ENCODE data around the gene ADM2. TPM values are rescaled to one million over a fixed set of nuclear protein-coding genes. Genes with fewer than 3 reads are reported as not detected.

The ADM2 gene
- total and polyA plus RNA-seq, 2 of the 13 experiments (the other 11 are each of a cell fraction or from before 2014, with no cell fraction given), result 1.2 to 3.0 TPM

GRCh38 chr22:50529897-50530579 lies 48.7 kb downstream of the ADM2 start, which contains the start of gene TYMP (continued):
- TF ChIP-seq, protein P1, sequence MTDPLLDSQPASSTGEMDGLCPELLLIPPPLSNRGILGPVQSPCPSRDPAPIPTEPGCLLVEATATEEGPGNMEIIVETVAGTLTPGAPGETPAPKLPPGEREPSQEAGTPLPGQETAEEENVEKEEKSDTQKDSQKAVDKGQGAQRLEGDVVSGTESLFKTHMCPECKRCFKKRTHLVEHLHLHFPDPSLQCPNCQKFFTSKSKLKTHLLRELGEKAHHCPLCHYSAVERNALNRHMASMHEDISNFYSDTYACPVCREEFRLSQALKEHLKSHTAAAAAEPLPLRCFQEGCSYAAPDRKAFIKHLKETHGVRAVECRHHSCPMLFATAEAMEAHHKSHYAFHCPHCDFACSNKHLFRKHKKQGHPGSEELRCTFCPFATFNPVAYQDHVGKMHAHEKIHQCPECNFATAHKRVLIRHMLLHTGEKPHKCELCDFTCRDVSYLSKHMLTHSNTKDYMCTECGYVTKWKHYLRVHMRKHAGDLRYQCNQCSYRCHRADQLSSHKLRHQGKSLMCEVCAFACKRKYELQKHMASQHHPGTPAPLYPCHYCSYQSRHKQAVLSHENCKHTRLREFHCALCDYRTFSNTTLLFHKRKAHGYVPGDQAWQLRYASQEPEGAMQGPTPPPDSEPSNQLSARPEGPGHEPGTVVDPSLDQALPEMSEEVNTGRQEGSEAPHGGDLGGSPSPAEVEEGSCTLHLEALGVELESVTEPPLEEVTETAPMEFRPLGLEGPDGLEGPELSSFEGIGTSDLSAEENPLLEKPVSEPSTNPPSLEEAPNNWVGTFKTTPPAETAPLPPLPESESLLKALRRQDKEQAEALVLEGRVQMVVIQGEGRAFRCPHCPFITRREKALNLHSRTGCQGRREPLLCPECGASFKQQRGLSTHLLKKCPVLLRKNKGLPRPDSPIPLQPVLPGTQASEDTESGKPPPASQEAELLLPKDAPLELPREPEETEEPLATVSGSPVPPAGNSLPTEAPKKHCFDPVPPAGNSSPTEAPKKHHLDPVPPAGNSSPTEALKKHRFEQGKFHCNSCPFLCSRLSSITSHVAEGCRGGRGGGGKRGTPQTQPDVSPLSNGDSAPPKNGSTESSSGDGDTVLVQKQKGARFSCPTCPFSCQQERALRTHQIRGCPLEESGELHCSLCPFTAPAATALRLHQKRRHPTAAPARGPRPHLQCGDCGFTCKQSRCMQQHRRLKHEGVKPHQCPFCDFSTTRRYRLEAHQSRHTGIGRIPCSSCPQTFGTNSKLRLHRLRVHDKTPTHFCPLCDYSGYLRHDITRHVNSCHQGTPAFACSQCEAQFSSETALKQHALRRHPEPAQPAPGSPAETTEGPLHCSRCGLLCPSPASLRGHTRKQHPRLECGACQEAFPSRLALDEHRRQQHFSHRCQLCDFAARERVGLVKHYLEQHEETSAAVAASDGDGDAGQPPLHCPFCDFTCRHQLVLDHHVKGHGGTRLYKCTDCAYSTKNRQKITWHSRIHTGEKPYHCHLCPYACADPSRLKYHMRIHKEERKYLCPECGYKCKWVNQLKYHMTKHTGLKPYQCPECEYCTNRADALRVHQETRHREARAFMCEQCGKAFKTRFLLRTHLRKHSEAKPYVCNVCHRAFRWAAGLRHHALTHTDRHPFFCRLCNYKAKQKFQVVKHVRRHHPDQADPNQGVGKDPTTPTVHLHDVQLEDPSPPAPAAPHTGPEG (CRISPR knock-in tag; IDR thresholded peaks at IDR 0.05), result peak; percentile 64; the same call in 1 of the 2 replicates
- TF ChIP-seq ZNF275 (CRISPR knock-in tag; IDR thresholded peaks at IDR 0.05; ENCODE audit: borderline replicate concordance) (peak; percentile 70; the same call in 1 of the 2 replicates), ZNF713 (CRISPR knock-in tag; IDR thresholded peaks at IDR 0.05) (no peak), TFE3 (CRISPR knock-in tag; IDR thresholded peaks at IDR 0.05) (0 out of 2 replicates have a peak, but pooled peaks have one; percentile 43), LBX2 (CRISPR knock-in tag; IDR thresholded peaks at IDR 0.05; ENCODE audit: borderline replicate concordance) (no peak), ARHGAP35 (CRISPR knock-in tag; IDR thresholded peaks at IDR 0.05; ENCODE audit: borderline replicate concordance) (no peak), ZNF703 (CRISPR knock-in tag; IDR thresholded peaks at IDR 0.05; ENCODE audit: borderline replicate concordance) (peak; percentile 77; the same call in 1 of the 2 replicates), MED8 (CRISPR knock-in tag; IDR thresholded peaks at IDR 0.05; ENCODE audit: insufficient replicate concordance) (peak; percentile 37), ATM (IDR thresholded peaks at IDR 0.05; ENCODE audit: borderline replicate concordance) (no peak)
- TF ChIP-seq, protein P2, sequence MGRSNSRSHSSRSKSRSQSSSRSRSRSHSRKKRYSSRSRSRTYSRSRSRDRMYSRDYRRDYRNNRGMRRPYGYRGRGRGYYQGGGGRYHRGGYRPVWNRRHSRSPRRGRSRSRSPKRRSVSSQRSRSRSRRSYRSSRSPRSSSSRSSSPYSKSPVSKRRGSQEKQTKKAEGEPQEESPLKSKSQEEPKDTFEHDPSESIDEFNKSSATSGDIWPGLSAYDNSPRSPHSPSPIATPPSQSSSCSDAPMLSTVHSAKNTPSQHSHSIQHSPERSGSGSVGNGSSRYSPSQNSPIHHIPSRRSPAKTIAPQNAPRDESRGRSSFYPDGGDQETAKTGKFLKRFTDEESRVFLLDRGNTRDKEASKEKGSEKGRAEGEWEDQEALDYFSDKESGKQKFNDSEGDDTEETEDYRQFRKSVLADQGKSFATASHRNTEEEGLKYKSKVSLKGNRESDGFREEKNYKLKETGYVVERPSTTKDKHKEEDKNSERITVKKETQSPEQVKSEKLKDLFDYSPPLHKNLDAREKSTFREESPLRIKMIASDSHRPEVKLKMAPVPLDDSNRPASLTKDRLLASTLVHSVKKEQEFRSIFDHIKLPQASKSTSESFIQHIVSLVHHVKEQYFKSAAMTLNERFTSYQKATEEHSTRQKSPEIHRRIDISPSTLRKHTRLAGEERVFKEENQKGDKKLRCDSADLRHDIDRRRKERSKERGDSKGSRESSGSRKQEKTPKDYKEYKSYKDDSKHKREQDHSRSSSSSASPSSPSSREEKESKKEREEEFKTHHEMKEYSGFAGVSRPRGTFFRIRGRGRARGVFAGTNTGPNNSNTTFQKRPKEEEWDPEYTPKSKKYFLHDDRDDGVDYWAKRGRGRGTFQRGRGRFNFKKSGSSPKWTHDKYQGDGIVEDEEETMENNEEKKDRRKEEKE (IDR thresholded peaks at IDR 0.05), result no peak
- TF ChIP-seq, protein P3, sequence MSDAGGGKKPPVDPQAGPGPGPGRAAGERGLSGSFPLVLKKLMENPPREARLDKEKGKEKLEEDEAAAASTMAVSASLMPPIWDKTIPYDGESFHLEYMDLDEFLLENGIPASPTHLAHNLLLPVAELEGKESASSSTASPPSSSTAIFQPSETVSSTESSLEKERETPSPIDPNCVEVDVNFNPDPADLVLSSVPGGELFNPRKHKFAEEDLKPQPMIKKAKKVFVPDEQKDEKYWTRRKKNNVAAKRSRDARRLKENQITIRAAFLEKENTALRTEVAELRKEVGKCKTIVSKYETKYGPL (CRISPR knock-in tag; IDR thresholded peaks at IDR 0.05), result no peak

All from HepG2 (cell line).